HEK293 (cell line): ENCODE data around the gene ARHGAP24.

Experiments used
- CTCF ChIA-PET: fragments of 350-600 bp; formaldehyde crosslinking; extraction: SDS; loops from one replicate; lab custom pipeline; 2021; ENCODE audit warnings: antibody characterized with exemption; lab: Yijun Ruan, JAX
- POLR2A ChIA-PET: fragments of 300-600 bp; formaldehyde crosslinking; extraction: SDS; loops from one replicate; lab custom pipeline; 2020; ENCODE audit warnings: antibody characterized with exemption, inconsistent platforms; lab: Yijun Ruan, JAX
- H3K27ac ChIP-seq: fragments of 200-500 bp; sonication (Bioruptor generic); 2 replicates; pipeline ENCODE4 v1.5.1; 2014; ENCODE audit warnings: low read depth, low read length, control low read depth, inconsistent platforms; ENCODE audit errors: extremely low read depth
- H3K36me3 ChIP-seq, 2 experiments: fragments of 200-500 bp in 1 of 2; sonication (Bioruptor generic) in 1 of 2; 1 replicate in 1 of 2; 2 replicates in 1 of 2; pipeline ENCODE4 v1.5.1; 2014 to 2017; ENCODE audit warnings: inconsistent platforms in 2 of 2, low read length in 2 of 2; ENCODE audit not compliant: control insufficient read depth in 2 of 2, insufficient read depth in 1 of 2
- H3K4me1 ChIP-seq: fragments of 200-500 bp; sonication (Bioruptor generic); 2 replicates; pipeline ENCODE4 v1.5.1; 2014; ENCODE audit warnings: mild to moderate bottlenecking, low read length, inconsistent platforms; ENCODE audit not compliant: control insufficient read depth, insufficient read depth
- H3K4me3 ChIP-seq: 2 replicates; pipeline ENCODE4 v1.5.1; 2011; ENCODE audit warnings: low read depth, mild to moderate bottlenecking, control low read depth, low read length, moderate library complexity
- H3K9me3 ChIP-seq: fragments of 200-500 bp; sonication (Bioruptor generic); 2 replicates; pipeline ENCODE4 v1.5.1; 2014; ENCODE audit warnings: low read depth, low read length, inconsistent platforms; ENCODE audit not compliant: control insufficient read depth, insufficient read depth
- GFI1B ChIP-seq: fragments of 450-650 bp; formaldehyde crosslinking; IDR thresholded peaks from 2 replicates; pipeline ENCODE4 v1.5.1; 2016; ENCODE audit warnings: missing biosample characterization, missing genetic modification characterization
- IKZF3 ChIP-seq: fragments of 450-650 bp; IDR thresholded peaks from 2 replicates; pipeline ENCODE4 v1.5.0; 2018; ENCODE audit warnings: missing biosample characterization, mild to moderate bottlenecking, missing genetic modification characterization, moderate library complexity
- MZF1 ChIP-seq: fragments of 450-650 bp; formaldehyde crosslinking; IDR thresholded peaks from 2 replicates; pipeline ENCODE4 v1.5.1; 2017; ENCODE audit warnings: missing biosample characterization, missing genetic modification characterization, borderline replicate concordance
- ZFP37 ChIP-seq: fragments of 450-650 bp; formaldehyde crosslinking; IDR thresholded peaks from 2 replicates; pipeline ENCODE4 v1.5.1; 2016; ENCODE audit warnings: missing biosample characterization, missing genetic modification characterization
- ZNF16 ChIP-seq: fragments of 450-650 bp; formaldehyde crosslinking; IDR thresholded peaks from 2 replicates; pipeline ENCODE4 v1.5.1; 2016; ENCODE audit warnings: low read depth, missing biosample characterization, missing genetic modification characterization
- ZNF292 ChIP-seq: fragments of 450-650 bp; formaldehyde crosslinking; IDR thresholded peaks from 2 replicates; pipeline ENCODE4 v1.5.1; 2016; ENCODE audit warnings: low read depth, missing biosample characterization, missing genetic modification characterization, borderline replicate concordance
- ZNF48 ChIP-seq: fragments of 450-650 bp; formaldehyde crosslinking; IDR thresholded peaks from 2 replicates; pipeline ENCODE4 v1.5.1; 2016; ENCODE audit warnings: missing biosample characterization, missing genetic modification characterization
- ZNF529 ChIP-seq: fragments of 450-650 bp; formaldehyde crosslinking; IDR thresholded peaks from 2 replicates; pipeline ENCODE4 v1.5.1; 2017; ENCODE audit warnings: missing genetic modification characterization, missing biosample characterization; ENCODE audit not compliant: insufficient replicate concordance
- ZNF664 ChIP-seq: fragments of 450-650 bp; formaldehyde crosslinking; IDR thresholded peaks from 2 replicates; pipeline ENCODE4 v1.5.1; 2016; ENCODE audit warnings: missing biosample characterization, missing genetic modification characterization
- TF ChIP-seq, protein P1 (sequence below): IDR thresholded peaks from 2 replicates; pipeline ENCODE4 v1.6.1; 2011; ENCODE audit warnings: mild to moderate bottlenecking, low read depth, low read length, borderline replicate concordance
- TF ChIP-seq, protein P2 (sequence below): fragments of 450-650 bp; formaldehyde crosslinking; IDR thresholded peaks from 2 replicates; pipeline ENCODE4 v1.5.1; 2016; ENCODE audit warnings: missing biosample characterization, missing genetic modification characterization
- TF ChIP-seq, protein P3 (sequence below): fragments of 450-650 bp; formaldehyde crosslinking; IDR thresholded peaks from 2 replicates; pipeline ENCODE4 v1.5.1; 2016; ENCODE audit warnings: missing biosample characterization, missing genetic modification characterization
- TF ChIP-seq, protein P4 (sequence below): fragments of 450-650 bp; formaldehyde crosslinking; IDR thresholded peaks from 2 replicates; pipeline ENCODE4 v1.5.1; 2017; ENCODE audit warnings: missing biosample characterization, missing genetic modification characterization
- TF ChIP-seq, protein P5 (sequence below): fragments of 450-650 bp; formaldehyde crosslinking; IDR thresholded peaks from 2 replicates; pipeline ENCODE4 v1.5.1; 2017; ENCODE audit warnings: missing biosample characterization, missing genetic modification characterization

Gene ARHGAP24

DNA sequence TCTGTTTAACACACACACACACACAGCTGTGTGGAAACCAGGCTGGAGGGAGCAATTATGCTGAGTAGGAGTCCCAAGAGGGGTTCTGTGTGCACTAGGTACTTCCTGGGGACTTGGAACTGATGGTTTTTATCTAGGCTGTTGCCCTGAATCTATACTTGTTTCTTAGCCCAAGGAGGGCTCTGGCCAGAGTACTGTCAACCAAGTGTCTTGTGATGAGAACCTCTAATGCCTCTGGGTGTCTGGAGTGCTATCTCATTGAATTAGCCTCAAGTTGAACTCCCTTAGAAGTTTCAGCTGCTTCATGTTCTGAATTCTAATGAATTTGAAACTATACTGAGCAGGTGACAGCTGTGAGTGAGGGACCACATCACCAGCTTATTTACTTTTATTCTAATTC lies 16.6 kb downstream of the ARHGAP24 start:
- Histone ChIP-seq H3K4me3 (no peak overlapping the region), H3K9me3 (no peaks in the 10 kb centered on the region), H3K27ac (no peak overlapping the region), H3K4me1 (no peaks in the 10 kb centered on the region), H3K36me3 (no peaks in the 10 kb centered on the region)
- 0 out of 2 replicates have a peak, but pooled peaks have one; percentile 16 for TF ChIP-seq MZF1 (tag by site-specific recombination)
- no peak for TF ChIP-seq ZNF16 (tag by site-specific recombination)
- no peak for TF ChIP-seq ZNF292 (tag by site-specific recombination)
- TF ChIP-seq, protein P1, sequence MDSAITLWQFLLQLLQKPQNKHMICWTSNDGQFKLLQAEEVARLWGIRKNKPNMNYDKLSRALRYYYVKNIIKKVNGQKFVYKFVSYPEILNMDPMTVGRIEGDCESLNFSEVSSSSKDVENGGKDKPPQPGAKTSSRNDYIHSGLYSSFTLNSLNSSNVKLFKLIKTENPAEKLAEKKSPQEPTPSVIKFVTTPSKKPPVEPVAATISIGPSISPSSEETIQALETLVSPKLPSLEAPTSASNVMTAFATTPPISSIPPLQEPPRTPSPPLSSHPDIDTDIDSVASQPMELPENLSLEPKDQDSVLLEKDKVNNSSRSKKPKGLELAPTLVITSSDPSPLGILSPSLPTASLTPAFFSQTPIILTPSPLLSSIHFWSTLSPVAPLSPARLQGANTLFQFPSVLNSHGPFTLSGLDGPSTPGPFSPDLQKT = no peak
- TF ChIP-seq ZFP37 (tag by site-specific recombination) = no peak
- TF ChIP-seq GFI1B = no peak
- ChIA-PET CTCF (no interaction called here), POLR2A (no interaction called here)

DNA sequence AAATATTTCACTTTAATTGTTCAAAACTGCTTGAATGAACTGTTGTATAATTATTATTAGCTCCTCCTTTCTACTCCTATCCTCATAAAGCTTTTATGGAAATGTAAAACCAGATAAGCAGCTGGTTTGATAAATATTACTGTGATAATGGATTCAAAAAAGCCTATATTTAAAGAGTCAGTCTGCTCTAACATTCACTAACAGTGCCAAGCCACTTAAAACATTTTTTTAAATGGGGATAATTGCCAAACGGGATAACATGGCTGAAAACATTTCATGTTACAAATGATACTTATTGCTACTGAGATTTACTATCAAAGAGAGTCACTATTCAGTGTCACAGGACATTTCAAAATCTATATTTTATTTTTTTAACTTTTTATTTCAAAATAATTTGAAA lies 17.4 kb downstream of the ARHGAP24 start:
- TF ChIP-seq, protein P2, sequence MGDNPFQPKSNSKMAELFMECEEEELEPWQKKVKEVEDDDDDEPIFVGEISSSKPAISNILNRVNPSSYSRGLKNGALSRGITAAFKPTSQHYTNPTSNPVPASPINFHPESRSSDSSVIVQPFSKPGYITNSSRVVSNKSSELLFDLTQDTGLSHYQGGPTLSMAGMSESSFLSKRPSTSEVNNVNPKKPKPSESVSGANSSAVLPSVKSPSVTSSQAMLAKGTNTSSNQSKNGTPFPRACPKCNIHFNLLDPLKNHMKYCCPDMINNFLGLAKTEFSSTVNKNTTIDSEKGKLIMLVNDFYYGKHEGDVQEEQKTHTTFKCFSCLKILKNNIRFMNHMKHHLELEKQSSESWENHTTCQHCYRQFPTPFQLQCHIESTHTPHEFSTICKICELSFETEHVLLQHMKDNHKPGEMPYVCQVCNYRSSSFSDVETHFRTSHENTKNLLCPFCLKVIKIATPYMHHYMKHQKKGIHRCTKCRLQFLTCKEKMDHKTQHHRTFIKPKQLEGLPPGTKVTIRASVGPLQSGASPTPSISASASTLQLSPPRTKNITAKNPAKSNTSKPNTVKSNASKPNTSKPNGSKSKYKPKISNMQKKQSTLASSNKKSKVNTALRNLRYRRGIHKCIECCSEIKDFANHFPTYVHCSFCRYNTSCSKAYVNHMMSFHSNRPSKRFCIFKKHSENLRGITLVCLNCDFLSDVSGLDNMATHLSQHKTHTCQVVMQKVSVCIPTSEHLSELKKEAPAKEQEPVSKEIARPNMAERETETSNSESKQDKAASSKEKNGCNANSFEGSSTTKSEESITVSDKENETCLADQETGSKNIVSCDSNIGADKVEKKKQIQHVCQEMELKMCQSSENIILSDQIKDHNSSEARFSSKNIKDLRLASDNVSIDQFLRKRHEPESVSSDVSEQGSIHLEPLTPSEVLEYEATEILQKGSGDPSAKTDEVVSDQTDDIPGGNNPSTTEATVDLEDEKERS = no peak
- TF ChIP-seq ZNF48 (tag by site-specific recombination) = no peak
- TF ChIP-seq, protein P3, sequence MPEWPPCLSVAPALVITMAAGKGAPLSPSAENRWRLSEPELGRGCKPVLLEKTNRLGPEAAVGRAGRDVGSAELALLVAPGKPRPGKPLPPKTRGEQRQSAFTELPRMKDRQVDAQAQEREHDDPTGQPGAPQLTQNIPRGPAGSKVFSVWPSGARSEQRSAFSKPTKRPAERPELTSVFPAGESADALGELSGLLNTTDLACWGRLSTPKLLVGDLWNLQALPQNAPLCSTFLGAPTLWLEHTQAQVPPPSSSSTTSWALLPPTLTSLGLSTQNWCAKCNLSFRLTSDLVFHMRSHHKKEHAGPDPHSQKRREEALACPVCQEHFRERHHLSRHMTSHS = no peak
- TF ChIP-seq, protein P4, sequence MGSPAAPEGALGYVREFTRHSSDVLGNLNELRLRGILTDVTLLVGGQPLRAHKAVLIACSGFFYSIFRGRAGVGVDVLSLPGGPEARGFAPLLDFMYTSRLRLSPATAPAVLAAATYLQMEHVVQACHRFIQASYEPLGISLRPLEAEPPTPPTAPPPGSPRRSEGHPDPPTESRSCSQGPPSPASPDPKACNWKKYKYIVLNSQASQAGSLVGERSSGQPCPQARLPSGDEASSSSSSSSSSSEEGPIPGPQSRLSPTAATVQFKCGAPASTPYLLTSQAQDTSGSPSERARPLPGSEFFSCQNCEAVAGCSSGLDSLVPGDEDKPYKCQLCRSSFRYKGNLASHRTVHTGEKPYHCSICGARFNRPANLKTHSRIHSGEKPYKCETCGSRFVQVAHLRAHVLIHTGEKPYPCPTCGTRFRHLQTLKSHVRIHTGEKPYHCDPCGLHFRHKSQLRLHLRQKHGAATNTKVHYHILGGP = no peak
- Histone ChIP-seq H3K9me3 (no peaks in the 10 kb centered on the region), H3K4me1 (no peaks in the 10 kb centered on the region), H3K4me3 (no peak overlapping the region), H3K36me3 (no peaks in the 10 kb centered on the region), H3K27ac (no peak overlapping the region)
- ChIA-PET POLR2A (no interaction called here), CTCF (no interaction called here)

DNA sequence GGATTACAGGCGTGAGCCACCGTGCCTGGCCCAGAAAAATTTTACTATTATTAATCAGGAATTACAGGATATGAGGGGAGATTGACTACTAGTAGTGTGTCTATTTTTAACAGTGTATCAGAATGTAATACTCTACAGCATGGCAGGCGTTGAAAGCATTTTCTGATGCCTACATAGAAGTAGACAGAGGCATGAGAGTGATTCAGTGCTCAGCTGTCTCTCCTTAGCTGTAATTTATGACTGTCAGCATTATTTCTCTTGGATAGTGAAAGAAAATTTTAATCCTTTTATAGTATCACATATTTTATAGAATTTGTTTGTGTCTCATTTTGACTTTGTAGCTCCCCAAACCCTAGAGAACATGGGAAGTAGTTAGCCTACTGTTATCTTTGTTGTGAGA lies 20.7 kb downstream of the ARHGAP24 start:
- Histone ChIP-seq H3K27ac (no peak overlapping the region), H3K4me3 (no peak overlapping the region), H3K36me3 (no peaks in the 10 kb centered on the region), H3K4me1 (0 out of 2 replicates have a peak, but pooled peaks cover 3% of the 10 kb centered on the region), H3K9me3 (no peaks in the 10 kb centered on the region)
- ChIA-PET POLR2A (no interaction called here), CTCF (no interaction called here)
- no peak for TF ChIP-seq ZNF664
- TF ChIP-seq IKZF3 (tag by site-specific recombination) = no peak
- no peak for TF ChIP-seq ZNF529 (tag by site-specific recombination)
- TF ChIP-seq, protein P5, sequence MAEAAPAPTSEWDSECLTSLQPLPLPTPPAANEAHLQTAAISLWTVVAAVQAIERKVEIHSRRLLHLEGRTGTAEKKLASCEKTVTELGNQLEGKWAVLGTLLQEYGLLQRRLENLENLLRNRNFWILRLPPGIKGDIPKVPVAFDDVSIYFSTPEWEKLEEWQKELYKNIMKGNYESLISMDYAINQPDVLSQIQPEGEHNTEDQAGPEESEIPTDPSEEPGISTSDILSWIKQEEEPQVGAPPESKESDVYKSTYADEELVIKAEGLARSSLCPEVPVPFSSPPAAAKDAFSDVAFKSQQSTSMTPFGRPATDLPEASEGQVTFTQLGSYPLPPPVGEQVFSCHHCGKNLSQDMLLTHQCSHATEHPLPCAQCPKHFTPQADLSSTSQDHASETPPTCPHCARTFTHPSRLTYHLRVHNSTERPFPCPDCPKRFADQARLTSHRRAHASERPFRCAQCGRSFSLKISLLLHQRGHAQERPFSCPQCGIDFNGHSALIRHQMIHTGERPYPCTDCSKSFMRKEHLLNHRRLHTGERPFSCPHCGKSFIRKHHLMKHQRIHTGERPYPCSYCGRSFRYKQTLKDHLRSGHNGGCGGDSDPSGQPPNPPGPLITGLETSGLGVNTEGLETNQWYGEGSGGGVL = no peak
